Retinal pigment epithelial cell (primary cell): ENCODE results near the gene CSNK2B.

Experiments used
- DNase-seq: peaks from one replicate; pipeline ENCODE4 v3.0.0-alpha.2; 2010; ENCODE audit warnings: low read depth
- H3K4me3 ChIP-seq: 2 replicates; pipeline ENCODE4 v1.5.1; 2011; ENCODE audit warnings: mild to moderate bottlenecking, low read length, control low read depth, moderate library complexity
- TF ChIP-seq, protein P1 (sequence below): conservative IDR thresholded peaks from 2 replicates; pipeline ENCODE4 v1.5.1; 2011; ENCODE audit warnings: low read depth, low read length, control low read depth, inconsistent platforms

The CSNK2B gene

DNA sequence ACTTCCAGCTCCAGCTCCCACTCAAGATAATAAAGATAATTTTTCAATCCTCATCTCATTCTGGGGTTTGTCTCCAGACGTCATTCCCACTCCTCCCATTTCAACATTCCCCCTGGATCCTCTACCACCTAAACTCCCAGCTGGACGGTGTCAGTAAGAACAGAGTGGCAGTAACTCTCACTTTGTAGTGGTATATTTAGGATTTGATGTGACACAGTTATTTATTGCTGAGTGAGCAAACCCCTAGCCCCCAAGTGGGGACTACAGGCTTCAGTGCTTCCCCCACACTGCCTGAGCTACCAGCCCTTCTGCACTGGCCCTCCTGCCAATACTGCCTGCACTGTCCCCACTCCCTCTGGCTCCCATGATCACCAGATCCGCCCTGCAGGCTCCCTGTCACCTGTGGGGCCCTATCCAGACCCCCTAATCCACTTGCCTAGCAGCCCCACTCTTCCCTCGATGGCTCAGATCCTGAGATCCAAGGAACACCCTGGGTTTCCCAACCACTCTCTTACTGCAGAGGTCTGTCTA lies 7.7 kb upstream of the CSNK2B start:
- DNase-seq = no peak
- TF ChIP-seq, protein P1, sequence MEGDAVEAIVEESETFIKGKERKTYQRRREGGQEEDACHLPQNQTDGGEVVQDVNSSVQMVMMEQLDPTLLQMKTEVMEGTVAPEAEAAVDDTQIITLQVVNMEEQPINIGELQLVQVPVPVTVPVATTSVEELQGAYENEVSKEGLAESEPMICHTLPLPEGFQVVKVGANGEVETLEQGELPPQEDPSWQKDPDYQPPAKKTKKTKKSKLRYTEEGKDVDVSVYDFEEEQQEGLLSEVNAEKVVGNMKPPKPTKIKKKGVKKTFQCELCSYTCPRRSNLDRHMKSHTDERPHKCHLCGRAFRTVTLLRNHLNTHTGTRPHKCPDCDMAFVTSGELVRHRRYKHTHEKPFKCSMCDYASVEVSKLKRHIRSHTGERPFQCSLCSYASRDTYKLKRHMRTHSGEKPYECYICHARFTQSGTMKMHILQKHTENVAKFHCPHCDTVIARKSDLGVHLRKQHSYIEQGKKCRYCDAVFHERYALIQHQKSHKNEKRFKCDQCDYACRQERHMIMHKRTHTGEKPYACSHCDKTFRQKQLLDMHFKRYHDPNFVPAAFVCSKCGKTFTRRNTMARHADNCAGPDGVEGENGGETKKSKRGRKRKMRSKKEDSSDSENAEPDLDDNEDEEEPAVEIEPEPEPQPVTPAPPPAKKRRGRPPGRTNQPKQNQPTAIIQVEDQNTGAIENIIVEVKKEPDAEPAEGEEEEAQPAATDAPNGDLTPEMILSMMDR = no peak
- H3K4me3 ChIP-seq = no peak overlapping the region

- TF ChIP-seq, protein P1 = no peak
- no peak for DNase-seq
- H3K4me3 ChIP-seq = peak overlapping the region; percentile 91
Observed at GRCh38 chr6:31658983-31659648, 6.8 kb upstream of the CSNK2B start.

- DNase-seq = no peak
- peak overlapping the region; percentile 91 for H3K4me3 ChIP-seq
- TF ChIP-seq, protein P1 = no peak
Observed at GRCh38 chr6:31659649-31660380, 6.1 kb upstream of the CSNK2B start.

DNA sequence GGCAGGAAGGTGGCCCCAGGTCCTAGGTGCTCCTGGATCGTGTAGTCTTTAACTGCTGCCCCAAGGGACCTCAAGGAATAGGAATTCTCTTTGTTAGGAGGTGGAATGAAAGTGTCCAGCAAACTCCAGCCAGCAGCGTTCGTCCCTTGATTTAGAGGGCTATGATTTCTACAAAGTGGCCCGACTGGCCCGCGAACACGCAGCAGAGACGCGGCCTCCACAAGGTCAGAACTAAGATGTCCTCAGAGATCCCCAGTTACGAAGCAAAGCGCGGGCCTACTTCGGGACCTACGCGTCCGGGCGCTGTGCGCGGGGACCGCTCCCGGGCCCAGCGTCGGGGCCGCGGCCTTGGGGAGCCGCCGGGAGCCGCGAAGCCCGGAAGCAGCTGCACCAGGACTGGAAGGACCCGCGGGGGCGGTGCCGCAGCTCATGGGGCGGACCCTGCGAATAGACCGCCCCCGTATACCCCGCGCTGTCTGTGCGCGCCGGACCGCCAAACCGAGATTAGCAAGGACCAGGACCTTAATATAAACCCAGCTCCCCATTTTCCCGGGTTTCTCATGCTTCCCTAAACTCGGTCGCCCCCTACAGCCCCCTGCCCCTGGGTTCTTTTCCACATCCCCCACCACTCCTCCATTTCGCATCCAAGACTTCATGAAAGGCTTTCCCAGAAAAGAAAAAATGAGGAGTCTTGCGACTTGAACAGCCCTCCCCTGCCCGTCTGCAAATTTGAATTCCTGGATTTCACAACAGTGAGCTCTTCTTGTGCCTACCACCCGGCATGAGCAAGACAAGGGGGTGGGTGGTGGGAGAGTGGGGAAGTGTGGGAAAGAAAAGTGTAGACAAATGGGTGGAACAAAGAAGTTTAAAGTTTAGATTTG lies 5.3 kb upstream of the CSNK2B start, which contains the start of gene C6orf47:
Gene C6orf47, minus strand, starts transcription at position 398 of the 881 bp plus-strand sequence. CDS start 831 bp downstream, outside the sequence.
- no peak for DNase-seq
- TF ChIP-seq, protein P1 = no peak
- H3K4me3 ChIP-seq = peak within 1 kb of the TSS; percentile 91

DNA sequence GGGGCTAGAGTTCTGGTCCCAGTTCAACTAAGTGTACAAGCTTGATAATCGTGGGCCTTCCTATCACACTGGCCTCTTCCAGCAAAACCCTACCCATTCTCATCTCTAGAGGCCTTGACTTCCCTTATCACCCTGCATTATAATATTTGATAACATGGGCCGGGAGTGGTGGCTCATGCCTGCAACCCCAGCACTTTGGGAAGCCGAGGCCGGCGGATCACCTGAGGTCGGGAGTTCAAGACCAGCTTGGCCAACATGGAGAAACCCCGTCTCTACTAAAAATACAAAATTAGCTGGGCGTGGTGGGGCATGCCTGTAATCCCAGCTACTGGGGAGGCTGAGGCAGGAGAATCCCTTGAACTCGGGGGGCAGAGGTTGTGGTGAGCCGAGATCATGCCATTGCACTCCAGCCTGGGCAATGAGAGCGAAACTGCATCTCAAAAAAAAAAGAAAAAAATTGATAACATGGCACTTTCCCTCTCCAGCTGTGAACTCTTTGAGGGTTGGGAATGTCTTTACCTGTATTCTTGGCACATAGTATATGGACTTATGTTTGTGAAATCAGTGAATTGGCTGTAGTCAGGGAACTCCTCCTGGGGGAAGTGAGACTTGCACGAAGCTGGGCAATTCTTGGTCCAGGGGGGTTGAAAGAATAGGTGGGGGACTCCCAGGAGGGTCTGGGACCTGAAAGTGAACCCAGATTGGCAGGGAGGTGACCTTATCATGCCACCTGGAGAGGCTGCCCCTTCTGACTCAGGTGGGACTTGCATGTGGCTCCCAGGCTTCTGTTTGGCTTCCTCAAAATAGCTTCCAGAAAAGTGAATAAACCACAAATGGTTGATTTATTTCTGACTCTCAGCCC lies 4.4 kb upstream of the CSNK2B start:
- TF ChIP-seq, protein P1 = no peak
- peak overlapping the region; percentile 91 for H3K4me3 ChIP-seq
- DNase-seq = no peak

GRCh38 chr6:31662124-31662723 lies 3.7 kb upstream of the CSNK2B start:
- no peak for DNase-seq
- no peak overlapping the region for H3K4me3 ChIP-seq
- TF ChIP-seq, protein P1 = no peak
